ENCODE data around the gene SLC29A4. TPM values are rescaled to one million over a fixed set of nuclear protein-coding genes. Genes with fewer than 3 reads are reported as not detected.

Gene SLC29A4
- total RNA-seq, 2 experiments from 2014 or later = 0.06 to 0.67 TPM

GRCh38 chr7:5354460-5355232 lies 71.9 kb downstream of the SLC29A4 start:
- ChIA-PET CTCF (ENCODE audit: unreplicated experiment) (no interaction called here), POLR2A (no interaction called here)
- H3K27ac ChIP-seq (ENCODE audit: low read depth, low read length, poor library complexity, severe bottlenecking) = no peak overlapping the region
- intact Hi-C loops (cut with micrococcal nuclease; ENCODE audit: unreplicated experiment) = no loop called here
- no peak for TF ChIP-seq EZH2phosphoT487 (IDR thresholded peaks at IDR 0.05; ENCODE audit: borderline replicate concordance, low read depth, low read length)
- no peak for TF ChIP-seq CTCF (conservative IDR thresholded peaks at IDR 0.05; ENCODE audit: low read length)
- no peaks in the 10 kb centered on the region for H4K20me1 ChIP-seq (ENCODE audit: insufficient read depth, low read length)
- peaks cover 10% of the 10 kb centered on the region for H3K4me1 ChIP-seq (ENCODE audit: insufficient read depth, low read length, poor library complexity, severe bottlenecking)
- no peaks in the 10 kb centered on the region for H3K79me2 ChIP-seq (ENCODE audit: insufficient read depth, low read depth, low read length)
- peaks cover 32% of the 10 kb centered on the region for H3K36me3 ChIP-seq (ENCODE audit: insufficient read depth, low read length)
- peak; percentile 25 for DNase-seq (ENCODE audit: low spot score)
- H3K4me2 ChIP-seq (ENCODE audit: low read length) = peak overlapping the region; percentile 51; the same call in 1 of the 2 replicates
- no peaks in the 10 kb centered on the region for H3K9me2 ChIP-seq (ENCODE audit: insufficient read depth, low read length)
- no peak overlapping the region for H3K4me3 ChIP-seq (ENCODE audit: low read depth, low read length, poor library complexity, severe bottlenecking)
- no peaks in the 10 kb centered on the region for H3K9me3 ChIP-seq (ENCODE audit: low read length)
- no peak overlapping the region for H2AFZ ChIP-seq (ENCODE audit: low read length)
- no TSS peak for BruUV-seq (replicated peaks)

Other genes with a start within 250 kb of the SLC29A4 start
- gene RBAK, start 237.1 kb upstream of the SLC29A4 start, total RNA-seq (2014; rRNA removed; shearing (Covaris generic)) = 7.4 and 9.5 TPM in 2 replicates
- gene RBAK, start 237.1 kb upstream of the SLC29A4 start, total RNA-seq (2022) = 16.0 and 18.5 TPM in 2 replicates
- gene WIPI2, start 92.7 kb upstream of the SLC29A4 start, total RNA-seq (2014; rRNA removed; shearing (Covaris generic)) = 37.1 and 51.5 TPM in 2 replicates
- gene WIPI2, start 92.7 kb upstream of the SLC29A4 start, total RNA-seq (2022) = 63.6 and 74.3 TPM in 2 replicates
- 12.2 and 21.2 TPM in 2 replicates for gene TNRC18, start 140.9 kb downstream of the SLC29A4 start, total RNA-seq (2014; rRNA removed; shearing (Covaris generic))
- gene TNRC18, start 140.9 kb downstream of the SLC29A4 start, total RNA-seq (2022) = 64.2 and 70.4 TPM in 2 replicates
- gene FBXL18, start 230.9 kb downstream of the SLC29A4 start, total RNA-seq (2014; rRNA removed; shearing (Covaris generic)) = 8.0 and 9.4 TPM in 2 replicates
- gene FBXL18, start 230.9 kb downstream of the SLC29A4 start, total RNA-seq (2022) = 25.5 and 28.7 TPM in 2 replicates
- gene ACTB, start 247.7 kb downstream of the SLC29A4 start, total RNA-seq (2014; rRNA removed; shearing (Covaris generic)) = 1,491 and 1,906 TPM in 2 replicates
- gene ACTB, start 247.7 kb downstream of the SLC29A4 start, total RNA-seq (2022) = 3,189 and 3,571 TPM in 2 replicates

Measured in OCI-LY7 (cell line).